ENCODE results near the gene SCRT2.

DNA sequence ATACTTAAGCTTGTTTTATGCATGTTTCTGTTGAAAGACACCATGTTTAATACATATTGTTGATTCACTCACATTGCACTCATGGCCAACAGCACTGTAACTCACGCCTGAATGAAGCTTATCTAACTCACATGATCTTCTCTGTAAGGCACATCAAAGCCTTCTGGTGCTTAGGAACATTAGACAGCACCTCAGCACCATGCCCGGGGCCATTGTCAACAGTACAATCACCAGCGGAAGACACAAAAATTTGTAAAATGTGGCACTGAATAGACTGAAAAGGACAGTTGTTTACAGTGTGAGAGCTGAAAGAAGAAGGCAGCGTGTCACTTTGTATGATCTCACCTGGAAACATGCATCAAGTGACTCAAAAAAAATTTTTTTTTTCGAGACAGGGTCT, 56.6 kb downstream of the SCRT2 start:
- TF ChIP-seq, protein P1, sequence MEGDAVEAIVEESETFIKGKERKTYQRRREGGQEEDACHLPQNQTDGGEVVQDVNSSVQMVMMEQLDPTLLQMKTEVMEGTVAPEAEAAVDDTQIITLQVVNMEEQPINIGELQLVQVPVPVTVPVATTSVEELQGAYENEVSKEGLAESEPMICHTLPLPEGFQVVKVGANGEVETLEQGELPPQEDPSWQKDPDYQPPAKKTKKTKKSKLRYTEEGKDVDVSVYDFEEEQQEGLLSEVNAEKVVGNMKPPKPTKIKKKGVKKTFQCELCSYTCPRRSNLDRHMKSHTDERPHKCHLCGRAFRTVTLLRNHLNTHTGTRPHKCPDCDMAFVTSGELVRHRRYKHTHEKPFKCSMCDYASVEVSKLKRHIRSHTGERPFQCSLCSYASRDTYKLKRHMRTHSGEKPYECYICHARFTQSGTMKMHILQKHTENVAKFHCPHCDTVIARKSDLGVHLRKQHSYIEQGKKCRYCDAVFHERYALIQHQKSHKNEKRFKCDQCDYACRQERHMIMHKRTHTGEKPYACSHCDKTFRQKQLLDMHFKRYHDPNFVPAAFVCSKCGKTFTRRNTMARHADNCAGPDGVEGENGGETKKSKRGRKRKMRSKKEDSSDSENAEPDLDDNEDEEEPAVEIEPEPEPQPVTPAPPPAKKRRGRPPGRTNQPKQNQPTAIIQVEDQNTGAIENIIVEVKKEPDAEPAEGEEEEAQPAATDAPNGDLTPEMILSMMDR (conservative IDR thresholded peaks at IDR 0.05 in 1 of 2, IDR thresholded peaks at IDR 0.05 in 1 of 2; ENCODE audit: extremely low read depth in 1 of 2, insufficient read depth in 1 of 2, low read depth in 1 of 2, low read length in 2 of 2) = no peak
- TF ChIP-seq EZH2 (IDR thresholded peaks at IDR 0.05; ENCODE audit: borderline replicate concordance, low read length) = no peak
